Endothelial cell of umbilical vein (primary cell): ENCODE results near the gene FA2H. TPM values are rescaled to one million over a fixed set of nuclear protein-coding genes. Genes with fewer than 3 reads are reported as not detected.

Experiments
- BruUV-seq: library from RNA; stranded (reverse); fragments of 400-500 nt; replicated peaks from 2 replicates; lab custom pipeline; 2021; lab: Mats Ljungman, UMichigan
- CTCF ChIA-PET: fragments of 300-600, 350-600 bp; sonication (Branson Sonifier 250); formaldehyde crosslinking; loops from one replicate; lab custom pipeline; 2021; ENCODE audit warnings: antibody characterized with exemption, inconsistent platforms; lab: Charles Lee
- POLR2A ChIA-PET: fragments of 300-600, 350-600 bp; sonication (Branson Sonifier 250); formaldehyde crosslinking; loops from one replicate; lab custom pipeline; 2021; ENCODE audit warnings: antibody characterized with exemption, inconsistent platforms; lab: Charles Lee
- DNase-seq: peaks from one replicate; pipeline ENCODE4 v3.0.0-alpha.2; 2011; ENCODE audit warnings: low read depth, low spot score
- FAIRE-seq: peaks from 2 replicates; lab custom pipeline; 2011; peaks lifted over from hg19 to GRCh38; lab: Jason Lieb, UNC
- H2AFZ ChIP-seq: 2 replicates; pipeline ENCODE4 v1.6.0; 2012; ENCODE audit warnings: low read depth, low read length, control low read depth, inconsistent platforms
- H3K27ac ChIP-seq: 2 replicates; pipeline ENCODE4 v1.5.1; 2011; ENCODE audit warnings: low read depth, mild to moderate bottlenecking, control low read depth, low read length, moderate library complexity; ENCODE audit not compliant: insufficient read depth
- H3K27me3 ChIP-seq, 2 experiments: 2 replicates each; pipeline versions ENCODE4 v1.6.0 to v1.6.1; 2011; ENCODE audit warnings: low read length in 2 of 2, mixed read lengths in 1 of 2; ENCODE audit not compliant: control insufficient read depth in 2 of 2, insufficient read depth in 2 of 2
- H3K36me3 ChIP-seq, 2 experiments: 2 replicates in 1 of 2; 3 replicates in 1 of 2; pipeline ENCODE4 v1.5.1; 2011; ENCODE audit warnings: low read length in 2 of 2, mild to moderate bottlenecking in 1 of 2, moderate library complexity in 1 of 2; ENCODE audit not compliant: control insufficient read depth in 2 of 2, insufficient read depth in 2 of 2; ENCODE audit errors: extremely low read depth in 1 of 2
- H3K4me1 ChIP-seq: 3 replicates; pipeline ENCODE4 v1.5.1; 2011; ENCODE audit warnings: mild to moderate bottlenecking, low read length; ENCODE audit not compliant: control insufficient read depth, insufficient read depth; ENCODE audit errors: extremely low read depth
- H3K4me2 ChIP-seq: 2 replicates; pipeline ENCODE4 v1.6.1; 2011; ENCODE audit warnings: low read length, control low read depth, mixed read lengths; ENCODE audit not compliant: insufficient read depth
- H3K4me3 ChIP-seq, 3 experiments: fragments of 200-600 bp in 1 of 3; sonication (generic), shearing (Covaris generic) in 1 of 3; replicated peaks in 1 of 3; 2 replicates each; pipeline ENCODE4 v1.5.1; 2011 to 2016; ENCODE audit warnings: control low read depth in 3 of 3, low read length in 3 of 3, mild to moderate bottlenecking in 2 of 3, inconsistent platforms in 1 of 3, low read depth in 1 of 3, moderate library complexity in 1 of 3; ENCODE audit not compliant: insufficient read depth in 1 of 3
- H3K79me2 ChIP-seq: 2 replicates; pipeline ENCODE4 v1.6.0; 2012; ENCODE audit warnings: low read length, inconsistent platforms; ENCODE audit not compliant: control insufficient read depth, insufficient read depth
- H3K9ac ChIP-seq: replicated peaks from 2 replicates; pipeline ENCODE3; 2011; ENCODE audit warnings: low read length, control low read depth; ENCODE audit not compliant: insufficient read depth; ENCODE audit errors: extremely low read depth
- H3K9me1 ChIP-seq: replicated peaks from 3 replicates; pipeline ENCODE4 v1.6.0; 2011; ENCODE audit warnings: mild to moderate bottlenecking, low read length; ENCODE audit not compliant: control insufficient read depth, insufficient read depth; ENCODE audit errors: extremely low read depth
- H3K9me3 ChIP-seq: replicated peaks from 2 replicates; pipeline ENCODE4 v1.5.1; 2012; ENCODE audit warnings: low read length, inconsistent platforms; ENCODE audit not compliant: control insufficient read depth, insufficient read depth
- H4K20me1 ChIP-seq: replicated peaks from 2 replicates; pipeline ENCODE3; 2011; ENCODE audit warnings: mild to moderate bottlenecking, low read length; ENCODE audit not compliant: control insufficient read depth, insufficient read depth; ENCODE audit errors: extremely low read depth
- EZH2 ChIP-seq: IDR thresholded peaks from 2 replicates; pipeline ENCODE4 v1.6.1; 2012; ENCODE audit warnings: borderline replicate concordance, low read depth, mild to moderate bottlenecking, moderate library complexity, low read length, inconsistent platforms; ENCODE audit not compliant: severe bottlenecking
- FOS ChIP-seq: IDR thresholded peaks from 2 replicates; pipeline ENCODE4 v1.6.1; 2011; ENCODE audit warnings: mild to moderate bottlenecking, low read length, moderate library complexity, borderline replicate concordance; ENCODE audit not compliant: insufficient read depth
- JUN ChIP-seq: IDR thresholded peaks from 2 replicates; pipeline ENCODE4 v1.6.1; 2011; ENCODE audit warnings: borderline replicate concordance, low read depth; ENCODE audit not compliant: insufficient read length, insufficient read depth
- MYC ChIP-seq: IDR thresholded peaks from one replicate; pipeline ENCODE4 v1.6.1; 2011; ENCODE audit warnings: mild to moderate bottlenecking, low read depth, low read length
- POLR2A ChIP-seq: IDR thresholded peaks from 2 replicates; pipeline ENCODE4 v1.6.1; 2012; ENCODE audit warnings: low read depth, mild to moderate bottlenecking, control low read depth, low read length
- POLR2AphosphoS5 ChIP-seq: IDR thresholded peaks from 2 replicates; pipeline ENCODE4 v1.6.1; 2012; ENCODE audit warnings: low read depth, mild to moderate bottlenecking, control low read depth, low read length, moderate library complexity; ENCODE audit not compliant: insufficient read depth
- dilution Hi-C: fragments of 300-500 bp; cut with MboI; formaldehyde crosslinking; loops from one replicate; pipeline ENCODE4 v1.15.0; 2019; ENCODE audit warnings: low sequenced_read_pairs; ENCODE audit not compliant: extremely low pct_ligation_motif_present
- intact Hi-C: fragments of 100-400 bp; cut with micrococcal nuclease; formaldehyde crosslinking; loops from one replicate; pipeline ENCODE4 v1.10.0; 2022
- polyA plus RNA-seq, 4 experiments: library from polyadenylated mRNA; depleted of rRNA in 3 of 4; stranded (reverse) in 3 of 4; unstranded in 1 of 4; fragments of >200 nt; gene quantifications; 2 replicates each; pipeline versions ENCODE4 v1.2.1 to v1.2.3, GENCODE V29; 2011 to 2012; ENCODE audit warnings: missing spikeins in 1 of 4
- total RNA-seq: library from RNA; stranded (reverse); gene quantifications from 2 replicates; pipeline ENCODE4 v1.2.3, GENCODE V29; 2021
- TF ChIP-seq, protein P1 (sequence below), 2 donors: IDR thresholded peaks; 1 replicate in 1 of 2; 2 replicates in 1 of 2; pipeline ENCODE4 v1.5.1; 2011; ENCODE audit warnings: low read length in 2 of 2, mild to moderate bottlenecking in 2 of 2, moderate library complexity in 2 of 2, control low read depth in 1 of 2, inconsistent platforms in 1 of 2, low read depth in 1 of 2; ENCODE audit not compliant: insufficient read depth in 1 of 2; ENCODE audit errors: extremely low read depth in 1 of 2

FA2H gene
- total and polyA plus RNA-seq, 2 donors (not counting 3 experiments of a cell fraction or from before 2014, with no cell fraction given) = not detected

DNA sequence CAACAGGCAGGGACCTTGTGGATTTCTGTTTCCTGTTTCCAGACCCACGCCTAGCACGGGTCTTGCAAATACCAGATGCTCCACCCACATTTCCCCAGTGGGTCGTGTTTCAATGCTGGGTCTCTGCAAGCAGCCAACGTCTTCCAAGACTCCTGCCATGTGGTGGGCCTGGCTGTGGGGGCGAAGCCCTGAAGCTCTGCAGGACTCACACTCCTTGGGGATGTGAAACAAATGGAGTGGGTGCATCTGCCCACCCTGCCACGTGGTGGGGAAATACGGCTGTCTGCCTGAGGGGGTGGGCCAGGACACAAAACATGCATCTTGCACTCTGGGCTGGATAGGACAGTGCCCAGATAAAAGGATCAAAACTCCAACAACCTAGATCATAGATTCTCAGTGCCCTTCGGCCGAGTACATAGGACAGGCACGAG is 32.6 kb downstream of the FA2H start:
- intact Hi-C loops (no loop called here), dilution Hi-C loops (no loop called here)
- BruUV-seq = no TSS peak
- no peaks in the 10 kb centered on the region for H3K9me1 ChIP-seq
- no peak for TF ChIP-seq FOS
- TF ChIP-seq POLR2A = no peak
- no peak for TF ChIP-seq POLR2AphosphoS5
- TF ChIP-seq JUN = no peak
- no peak overlapping the region for H3K9ac ChIP-seq
- no peak overlapping the region for H3K4me2 ChIP-seq
- FAIRE-seq = no peak
- H3K9me3 ChIP-seq = no peaks in the 10 kb centered on the region
- ChIA-PET CTCF (interaction anchor here (1.4 to 1.6 kb wide), 2 partner anchors 120 to 121 kb away, joined by 3 to 4 read pairs; no protein-coding TSS in a partner anchor), POLR2A (no interaction called here)
- no peak for DNase-seq
- no peaks in the 10 kb centered on the region for H3K36me3 ChIP-seq
- peak overlapping the region; percentile 30 for H2AFZ ChIP-seq
- no peaks in the 10 kb centered on the region for H3K27me3 ChIP-seq
- no peaks in the 10 kb centered on the region for H3K4me1 ChIP-seq
- no peaks in the 10 kb centered on the region for H4K20me1 ChIP-seq
- H3K79me2 ChIP-seq = no peaks in the 10 kb centered on the region
- no peak overlapping the region for H3K4me3 ChIP-seq
- H3K27ac ChIP-seq = no peak overlapping the region

DNA sequence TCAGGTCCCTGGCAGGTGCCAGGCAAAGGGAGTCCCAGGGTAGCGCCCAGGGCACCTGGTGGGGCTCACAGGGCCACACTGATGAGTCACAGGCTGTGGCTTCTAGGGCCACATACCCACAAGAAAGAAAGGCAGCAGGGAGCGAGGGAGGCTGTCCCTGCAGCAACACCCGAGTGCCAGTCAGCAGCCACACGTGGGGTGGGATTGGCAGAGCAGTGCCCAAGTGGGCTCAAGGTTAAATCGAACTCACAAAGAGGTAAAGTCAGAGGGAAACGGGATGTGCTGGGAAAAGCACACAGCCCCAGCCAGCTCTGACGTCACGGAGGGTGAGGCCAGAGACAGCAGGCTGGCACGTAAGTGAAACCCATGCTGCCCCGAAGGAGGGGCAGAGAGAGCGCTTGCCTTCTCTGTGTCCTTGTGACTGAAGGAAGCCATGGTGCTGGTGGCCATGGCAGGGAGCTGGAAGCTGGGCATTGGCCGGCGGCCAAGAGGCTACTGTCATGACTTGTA is 33.8 kb downstream of the FA2H start:
- ChIA-PET CTCF (interaction anchor here (1.6 kb wide), 1 partner anchor 122 kb away, joined by 4 read pairs; no protein-coding TSS in a partner anchor), POLR2A (no interaction called here)
- Histone ChIP-seq H3K79me2 (no peaks in the 10 kb centered on the region), H3K9me3 (no peaks in the 10 kb centered on the region), H3K36me3 (no peaks in the 10 kb centered on the region), H3K4me1 (no peaks in the 10 kb centered on the region), H3K4me3 (no peak overlapping the region), H2AFZ (no peak overlapping the region), H3K9me1 (no peaks in the 10 kb centered on the region), H4K20me1 (no peaks in the 10 kb centered on the region), H3K27me3 (no peaks in the 10 kb centered on the region), H3K27ac (no peak overlapping the region), H3K9ac (no peak overlapping the region), H3K4me2 (no peak overlapping the region)
- dilution Hi-C loops (no loop called here), intact Hi-C loops (no loop called here)
- FAIRE-seq (no peak), DNase-seq (no peak)
- TF ChIP-seq POLR2A (no peak), MYC (no peak), POLR2AphosphoS5 (no peak), JUN (no peak), EZH2 (no peak)
- TF ChIP-seq, protein P1, sequence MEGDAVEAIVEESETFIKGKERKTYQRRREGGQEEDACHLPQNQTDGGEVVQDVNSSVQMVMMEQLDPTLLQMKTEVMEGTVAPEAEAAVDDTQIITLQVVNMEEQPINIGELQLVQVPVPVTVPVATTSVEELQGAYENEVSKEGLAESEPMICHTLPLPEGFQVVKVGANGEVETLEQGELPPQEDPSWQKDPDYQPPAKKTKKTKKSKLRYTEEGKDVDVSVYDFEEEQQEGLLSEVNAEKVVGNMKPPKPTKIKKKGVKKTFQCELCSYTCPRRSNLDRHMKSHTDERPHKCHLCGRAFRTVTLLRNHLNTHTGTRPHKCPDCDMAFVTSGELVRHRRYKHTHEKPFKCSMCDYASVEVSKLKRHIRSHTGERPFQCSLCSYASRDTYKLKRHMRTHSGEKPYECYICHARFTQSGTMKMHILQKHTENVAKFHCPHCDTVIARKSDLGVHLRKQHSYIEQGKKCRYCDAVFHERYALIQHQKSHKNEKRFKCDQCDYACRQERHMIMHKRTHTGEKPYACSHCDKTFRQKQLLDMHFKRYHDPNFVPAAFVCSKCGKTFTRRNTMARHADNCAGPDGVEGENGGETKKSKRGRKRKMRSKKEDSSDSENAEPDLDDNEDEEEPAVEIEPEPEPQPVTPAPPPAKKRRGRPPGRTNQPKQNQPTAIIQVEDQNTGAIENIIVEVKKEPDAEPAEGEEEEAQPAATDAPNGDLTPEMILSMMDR (IDR thresholded peaks at IDR 0.05; ENCODE audit: extremely low read depth in 1 of 2, insufficient read depth in 1 of 2, low read depth in 1 of 2, low read length in 2 of 2) = no peak
- BruUV-seq = no TSS peak
